Gastroesophageal sphincter (tissue), 4 donors: ENCODE measurements around the gene GSK3A. TPM values are rescaled to one million over a fixed set of nuclear protein-coding genes. Genes with fewer than 3 reads are reported as not detected.

ENCODE experiments used
- ATAC-seq: fragments of 150-250 bp; one replicate; pipeline ENCODE4 v1.9.1; 2016; ENCODE audit warnings: mild to moderate bottlenecking, moderate library complexity
- H3K27ac ChIP-seq, 4 donors: fragments of 200-600 bp; sonication (generic) in 3 of 4; 1 replicate in 3 of 4; 2 replicates in 1 of 4; pipeline ENCODE4 v1.5.1; 2016 to 2019
- H3K27me3 ChIP-seq: fragments of 200-600 bp; sonication (generic); one replicate; pipeline ENCODE4 v1.5.1; 2019
- H3K36me3 ChIP-seq, 2 donors: fragments of 200-600 bp; sonication (generic); one replicate each; pipeline ENCODE4 v1.5.1; 2019; ENCODE audit warnings: control low read depth in 1 of 2
- H3K4me1 ChIP-seq, 3 donors: fragments of 200-600 bp; sonication (generic); 1 replicate in 2 of 3; 2 replicates in 1 of 3; pipeline ENCODE4 v1.5.1; 2016 to 2019; ENCODE audit warnings: control low read depth in 2 of 3
- H3K4me3 ChIP-seq, 2 donors: fragments of 200-600 bp; sonication (generic); one replicate each; pipeline ENCODE4 v1.5.1; 2019; ENCODE audit warnings: mild to moderate bottlenecking in 1 of 2, moderate library complexity in 1 of 2
- H3K9me3 ChIP-seq, 3 donors: fragments of 200-600 bp; sonication (generic); one replicate each; pipeline ENCODE4 v1.5.1; 2017 to 2019; ENCODE audit warnings: control low read depth in 2 of 3
- EP300 ChIP-seq: sonication (generic); formaldehyde crosslinking; IDR thresholded peaks from one replicate; pipeline ENCODE4 v1.6.1; 2017; ENCODE audit warnings: antibody characterized with exemption, mild to moderate bottlenecking
- POLR2A ChIP-seq, 2 donors: fragments of 450-650 bp; IDR thresholded peaks; one replicate each; pipeline ENCODE4 v1.6.1; 2017; ENCODE audit warnings: antibody characterized with exemption in 2 of 2, mild to moderate bottlenecking in 2 of 2, moderate library complexity in 1 of 2
- POLR2AphosphoS5 ChIP-seq: sonication (generic); formaldehyde crosslinking; IDR thresholded peaks from one replicate; pipeline ENCODE4 v1.6.1; 2017; ENCODE audit warnings: antibody characterized with exemption
- WGBS, 2 donors: methylation state at CpG; one replicate each; pipeline ENCODE4 v1.1.5; 2018; ENCODE audit warnings: low coverage in 1 of 2; 5-methylcytosine and 5-hydroxymethylcytosine counted together
- total RNA-seq, 4 donors: library from RNA; depleted of rRNA; stranded (reverse); fragments of >200 nt; gene quantifications; one replicate each; pipeline ENCODE4 v1.1.0, GENCODE V29; 2016
- TF ChIP-seq, protein P1 (sequence below), 4 experiments: fragments of 200-600 bp in 2 of 4; fragments of 450-650 bp in 2 of 4; sonication (generic) in 1 of 4; IDR thresholded peaks; one replicate each; pipeline ENCODE4 v1.5.1; 2017 to 2019; ENCODE audit warnings: antibody characterized with exemption in 4 of 4, mild to moderate bottlenecking in 2 of 4, moderate library complexity in 2 of 4

GSK3A gene
- total RNA-seq, 4 donors from 2014 or later, result 30.8 to 51.0 (median 35.1) TPM

DNA sequence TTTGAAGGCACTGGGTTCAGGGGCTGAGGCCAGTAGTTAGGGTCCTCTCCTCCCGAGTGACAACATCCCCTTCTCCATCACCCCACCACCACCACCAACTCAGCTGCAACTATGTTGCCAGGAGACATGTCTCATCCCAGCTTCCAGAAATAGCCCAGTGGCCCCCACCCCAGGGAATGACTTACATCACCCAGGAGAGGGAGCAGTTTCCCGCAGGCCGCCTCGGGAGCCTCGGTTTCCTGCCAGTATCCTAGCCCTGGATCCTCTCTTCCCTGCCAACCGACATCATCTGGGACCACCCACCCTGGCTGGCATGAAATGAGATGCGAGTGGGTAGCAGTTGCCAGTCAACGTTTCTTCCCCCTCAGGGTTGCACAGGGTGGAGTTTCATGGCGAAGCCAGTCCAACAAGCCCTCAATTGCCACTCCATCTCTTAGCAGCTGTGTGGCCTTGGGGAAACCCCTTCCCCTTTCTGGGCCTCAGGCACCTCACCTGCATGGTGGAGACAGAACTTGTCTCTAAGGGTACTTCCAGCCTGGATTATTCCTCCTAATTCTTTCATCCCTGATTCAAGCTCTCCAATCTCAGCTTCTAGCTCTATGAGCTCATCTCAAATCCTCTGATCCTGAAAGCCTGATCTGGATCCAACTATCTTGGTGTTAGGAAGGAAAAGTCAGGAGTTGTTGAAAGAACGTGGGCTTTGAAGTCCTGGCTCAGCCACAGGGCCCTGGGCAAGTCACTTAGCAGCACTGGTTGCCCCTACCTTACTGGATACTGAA is 3.9 kb upstream of the GSK3A start:
- H3K4me1 ChIP-seq, result peaks cover 5 to 85% (median 47%) of the 10 kb centered on the region in 3 donors
- no peak for ATAC-seq
- 4 to 5% methylated on average over 7 of the region's 10 CpGs for WGBS, 2 donors

GRCh38 chr19:42245231-42245630 is 2.8 kb upstream of the GSK3A start:
- Histone ChIP-seq H3K27me3 (no peaks in the 10 kb centered on the region), H3K36me3 (peaks cover 0 to 26% of the 10 kb centered on the region in 2 donors), H3K4me3 (no peak overlapping the region), H3K4me1 (peaks cover 5 to 85% (median 41%) of the 10 kb centered on the region in 3 donors), H3K9me3 (no peaks in the 10 kb centered on the region), H3K27ac (peak overlapping the region in 3 of 4 donors; percentile 95 to 98 (median 98))
- 0 to 62% methylated on average over 1 to 4 of the region's 10 CpGs for WGBS, 2 donors
- TF ChIP-seq POLR2AphosphoS5 (no peak), EP300 (no peak), POLR2A (IDR thresholded peaks at IDR 0.05) (no peak)
- TF ChIP-seq, protein P1, sequence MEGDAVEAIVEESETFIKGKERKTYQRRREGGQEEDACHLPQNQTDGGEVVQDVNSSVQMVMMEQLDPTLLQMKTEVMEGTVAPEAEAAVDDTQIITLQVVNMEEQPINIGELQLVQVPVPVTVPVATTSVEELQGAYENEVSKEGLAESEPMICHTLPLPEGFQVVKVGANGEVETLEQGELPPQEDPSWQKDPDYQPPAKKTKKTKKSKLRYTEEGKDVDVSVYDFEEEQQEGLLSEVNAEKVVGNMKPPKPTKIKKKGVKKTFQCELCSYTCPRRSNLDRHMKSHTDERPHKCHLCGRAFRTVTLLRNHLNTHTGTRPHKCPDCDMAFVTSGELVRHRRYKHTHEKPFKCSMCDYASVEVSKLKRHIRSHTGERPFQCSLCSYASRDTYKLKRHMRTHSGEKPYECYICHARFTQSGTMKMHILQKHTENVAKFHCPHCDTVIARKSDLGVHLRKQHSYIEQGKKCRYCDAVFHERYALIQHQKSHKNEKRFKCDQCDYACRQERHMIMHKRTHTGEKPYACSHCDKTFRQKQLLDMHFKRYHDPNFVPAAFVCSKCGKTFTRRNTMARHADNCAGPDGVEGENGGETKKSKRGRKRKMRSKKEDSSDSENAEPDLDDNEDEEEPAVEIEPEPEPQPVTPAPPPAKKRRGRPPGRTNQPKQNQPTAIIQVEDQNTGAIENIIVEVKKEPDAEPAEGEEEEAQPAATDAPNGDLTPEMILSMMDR (IDR thresholded peaks at IDR 0.05), result no peak
- ATAC-seq, result no peak

More for the DNA sequence above, 3.9 kb upstream of the GSK3A start:
- Histone ChIP-seq H3K4me3 (no peak overlapping the region), H3K36me3 (peaks cover 0 to 26% of the 10 kb centered on the region in 2 donors), H3K9me3 (no peaks in the 10 kb centered on the region), H3K27me3 (no peaks in the 10 kb centered on the region), H3K27ac (peak overlapping the region in 3 of 4 donors; percentile 95 to 98 (median 98))
- TF ChIP-seq EP300 (no peak), POLR2AphosphoS5 (peak; percentile 76), POLR2A (IDR thresholded peaks at IDR 0.05) (no peak)
- TF ChIP-seq, protein P1 (IDR thresholded peaks at IDR 0.05), result peak in 3 of 4 experiments; percentile 73 to 86 (median 76)

DNA sequence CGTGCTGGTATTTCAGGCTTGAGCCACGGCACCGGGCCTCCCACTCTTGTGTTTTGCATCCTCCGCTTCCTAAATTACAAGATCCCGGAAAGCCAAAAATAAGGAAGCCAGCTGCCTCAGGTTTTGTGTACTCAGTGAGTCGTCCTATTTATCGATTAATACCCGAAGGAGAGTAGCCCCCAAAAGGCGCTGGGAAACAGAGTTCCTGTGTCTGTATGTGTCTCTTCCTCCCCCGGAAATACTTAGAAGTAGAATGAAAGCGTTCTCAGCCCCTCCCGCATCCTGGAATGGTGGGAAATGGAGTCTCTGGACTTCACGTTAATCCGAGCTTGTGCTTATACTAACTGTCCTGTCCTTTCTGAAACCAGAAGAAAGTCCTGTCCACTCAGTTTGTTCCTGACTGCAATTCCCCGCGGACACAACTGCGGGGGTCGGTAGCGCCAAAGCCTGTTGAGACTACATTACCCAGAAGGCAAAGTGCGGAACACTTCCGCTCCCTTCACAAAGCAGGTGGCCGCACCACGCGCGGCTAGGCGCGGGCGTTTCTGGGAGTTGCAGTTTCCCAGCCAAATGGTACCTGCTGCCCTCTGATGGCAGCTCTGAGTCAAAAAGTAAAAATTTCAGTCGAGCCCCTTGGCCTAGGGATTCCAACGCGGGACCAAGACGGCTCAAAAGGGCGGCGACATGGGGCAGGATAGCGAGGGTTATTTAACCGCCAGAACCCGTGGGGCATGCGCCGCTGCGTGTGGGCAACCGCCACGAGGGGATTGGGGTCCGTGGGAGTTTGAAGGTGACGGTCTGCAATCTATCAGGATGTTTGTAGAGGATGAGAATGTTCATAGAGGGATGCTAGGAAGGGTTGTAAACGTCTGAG is 2.2 kb upstream of the GSK3A start:
- H3K4me1 ChIP-seq, result peaks cover 5 to 85% (median 35%) of the 10 kb centered on the region in 3 donors
- peak; percentile 32 for ATAC-seq
- WGBS, 2 donors, result 1 to 2% methylated on average over 19 to 21 of the region's 45 CpGs

GRCh38 chr19:42242069-42242511 is 312 bp downstream of the GSK3A start:
- TF ChIP-seq POLR2AphosphoS5 (no peak), POLR2A (IDR thresholded peaks at IDR 0.05) (no peak), EP300 (no peak)
- TF ChIP-seq, protein P1 (IDR thresholded peaks at IDR 0.05), result no peak
- peaks cover 5 to 72% (median 38%) of the 10 kb centered on the region in 3 donors for H3K4me1 ChIP-seq
- WGBS, 2 donors, result 0% methylated on average over 1 of the region's 49 CpGs; no CpG with 5 or more reads in 1 of the 2 donors

More for the DNA sequence above, 2.2 kb upstream of the GSK3A start:
- no peaks in the 10 kb centered on the region for H3K27me3 ChIP-seq
- peak overlapping the region; percentile 72 to 98 (median 96) for H3K27ac ChIP-seq
- TF ChIP-seq EP300 (no peak), POLR2A (IDR thresholded peaks at IDR 0.05) (peak; percentile 10 to 43), POLR2AphosphoS5 (peak; percentile 69)
- TF ChIP-seq, protein P1 (IDR thresholded peaks at IDR 0.05), result peak in 3 of 4 experiments; percentile 67 to 81 (median 70)
- H3K36me3 ChIP-seq, result peaks cover 0 to 28% of the 10 kb centered on the region in 2 donors
- H3K9me3 ChIP-seq, result no peaks in the 10 kb centered on the region
- peak overlapping the region; percentile 29 to 92 for H3K4me3 ChIP-seq

More at GRCh38 chr19:42242069-42242511, 312 bp downstream of the GSK3A start:
- Histone ChIP-seq H3K27ac (peak overlapping the region; percentile 60 to 98 (median 96)), H3K27me3 (no peaks in the 10 kb centered on the region), H3K36me3 (peaks cover 0 to 28% of the 10 kb centered on the region in 2 donors), H3K4me3 (peak overlapping the region; percentile 71 to 92), H3K9me3 (no peaks in the 10 kb centered on the region)
- ATAC-seq, result no peak
